Uterus (tissue), 4 donors: ENCODE results near the gene RTN1. TPM values are rescaled to one million over a fixed set of nuclear protein-coding genes. Genes with fewer than 3 reads are reported as not detected.

Experiments
- DNase-seq, 2 donors: peaks; one replicate each; pipeline ENCODE4 v3.0.0-alpha.2; 2019 to 2020
- H3K27ac ChIP-seq, 2 donors: fragments of 200-600 bp; sonication (generic); 1 replicate in 1 of 2; 2 replicates in 1 of 2; pipeline ENCODE4 v1.5.1; 2016 to 2018
- H3K27me3 ChIP-seq, 2 donors: fragments of 200-600 bp; sonication (generic); one replicate each; pipeline ENCODE4 v1.5.1; 2018 to 2019; ENCODE audit warnings: control low read depth in 1 of 2
- H3K36me3 ChIP-seq, 2 donors: fragments of 200-600 bp; sonication (generic); one replicate each; pipeline ENCODE4 v1.5.1; 2019; ENCODE audit warnings: control low read depth in 1 of 2
- H3K4me1 ChIP-seq, 2 donors: fragments of 200-600 bp; sonication (generic); one replicate each; pipeline ENCODE4 v1.5.1; 2018 to 2019; ENCODE audit warnings: control low read depth in 1 of 2
- H3K4me3 ChIP-seq, 2 donors: fragments of 200-600 bp; sonication (generic); 1 replicate in 1 of 2; 2 replicates in 1 of 2; pipeline ENCODE4 v1.5.1; 2018 to 2019; ENCODE audit warnings: mild to moderate bottlenecking in 1 of 2
- H3K9me3 ChIP-seq, 2 donors: fragments of 200-600 bp; sonication (generic); one replicate each; pipeline ENCODE4 v1.5.1; 2019; ENCODE audit warnings: control low read depth in 1 of 2
- POLR2A ChIP-seq, 2 donors: fragments of 450-650 bp; IDR thresholded peaks; one replicate each; pipeline ENCODE4 v1.6.1; 2016; ENCODE audit warnings: antibody characterized with exemption in 2 of 2, mild to moderate bottlenecking in 1 of 2, moderate library complexity in 1 of 2
- intact Hi-C: fragments of 100-400 bp; cut with DNase I; formaldehyde crosslinking; loops from one replicate; pipeline ENCODE4 v1.15.1; 2023; ENCODE audit warnings: low total_unique reads
- total RNA-seq, 4 donors: library from RNA; depleted of rRNA in 3 of 4; stranded (reverse); fragments of >200 nt in 3 of 4; gene quantifications; one replicate each; pipeline versions ENCODE4 v1.1.0 to v1.2.4, GENCODE V29; 2014 to 2023
- TF ChIP-seq, protein P1 (sequence below), 4 experiments: fragments of 200-600 bp in 2 of 4; fragments of 450-650 bp in 2 of 4; sonication (generic) in 2 of 4; IDR thresholded peaks; one replicate each; pipeline ENCODE4 v1.5.1; 2016 to 2019; ENCODE audit warnings: antibody characterized with exemption in 4 of 4, mild to moderate bottlenecking in 2 of 4, moderate library complexity in 1 of 4
- donor health status: DM: yes; HTN: yes; CAD: no.

The RTN1 gene
- total RNA-seq, 4 donors from 2014 or later, result 0.26 to 14.4 (median 7.5) TPM

DNA sequence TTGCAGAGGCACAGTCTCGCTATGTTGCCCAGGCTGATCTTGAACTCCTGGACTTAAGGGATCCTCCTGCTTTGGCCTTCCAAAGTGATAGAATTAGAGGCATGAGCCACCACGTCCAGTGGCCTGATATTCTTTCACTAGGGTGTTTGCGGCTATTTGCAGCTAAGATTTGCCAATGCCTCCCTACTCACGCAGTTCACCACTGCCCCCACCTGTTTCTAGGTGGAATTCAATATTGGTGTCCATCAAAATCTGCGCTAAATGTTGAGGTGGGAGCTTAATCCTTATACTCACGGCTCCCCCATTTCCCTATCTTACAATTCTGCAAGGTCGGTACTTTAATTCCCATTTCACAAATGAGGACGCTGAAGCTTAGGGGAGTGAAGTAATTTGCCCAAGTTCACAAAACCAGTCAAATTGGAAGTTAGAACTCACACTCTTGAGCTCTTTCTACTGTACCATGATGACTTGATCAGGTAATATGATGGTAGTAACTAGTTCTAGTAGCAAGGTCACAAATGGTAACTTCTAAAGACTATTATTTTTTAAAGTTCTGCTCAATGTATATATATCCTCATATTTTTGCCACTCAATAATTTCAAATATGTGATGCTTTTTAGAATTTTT, 27.3 kb upstream of the RTN1 start:
- DNase-seq, result no peak
- H3K27me3 ChIP-seq, result no peaks in the 10 kb centered on the region
- H3K9me3 ChIP-seq, result no peaks in the 10 kb centered on the region
- intact Hi-C loops, result no loop called here
- H3K27ac ChIP-seq, result no peak overlapping the region
- TF ChIP-seq POLR2A (IDR thresholded peaks at IDR 0.05), result no peak
- TF ChIP-seq, protein P1, sequence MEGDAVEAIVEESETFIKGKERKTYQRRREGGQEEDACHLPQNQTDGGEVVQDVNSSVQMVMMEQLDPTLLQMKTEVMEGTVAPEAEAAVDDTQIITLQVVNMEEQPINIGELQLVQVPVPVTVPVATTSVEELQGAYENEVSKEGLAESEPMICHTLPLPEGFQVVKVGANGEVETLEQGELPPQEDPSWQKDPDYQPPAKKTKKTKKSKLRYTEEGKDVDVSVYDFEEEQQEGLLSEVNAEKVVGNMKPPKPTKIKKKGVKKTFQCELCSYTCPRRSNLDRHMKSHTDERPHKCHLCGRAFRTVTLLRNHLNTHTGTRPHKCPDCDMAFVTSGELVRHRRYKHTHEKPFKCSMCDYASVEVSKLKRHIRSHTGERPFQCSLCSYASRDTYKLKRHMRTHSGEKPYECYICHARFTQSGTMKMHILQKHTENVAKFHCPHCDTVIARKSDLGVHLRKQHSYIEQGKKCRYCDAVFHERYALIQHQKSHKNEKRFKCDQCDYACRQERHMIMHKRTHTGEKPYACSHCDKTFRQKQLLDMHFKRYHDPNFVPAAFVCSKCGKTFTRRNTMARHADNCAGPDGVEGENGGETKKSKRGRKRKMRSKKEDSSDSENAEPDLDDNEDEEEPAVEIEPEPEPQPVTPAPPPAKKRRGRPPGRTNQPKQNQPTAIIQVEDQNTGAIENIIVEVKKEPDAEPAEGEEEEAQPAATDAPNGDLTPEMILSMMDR (IDR thresholded peaks at IDR 0.05), result peak in 2 of 4 experiments; percentile 3 to 29
- no peak overlapping the region for H3K4me3 ChIP-seq
- no peaks in the 10 kb centered on the region for H3K36me3 ChIP-seq
- no peaks in the 10 kb centered on the region for H3K4me1 ChIP-seq

DNA sequence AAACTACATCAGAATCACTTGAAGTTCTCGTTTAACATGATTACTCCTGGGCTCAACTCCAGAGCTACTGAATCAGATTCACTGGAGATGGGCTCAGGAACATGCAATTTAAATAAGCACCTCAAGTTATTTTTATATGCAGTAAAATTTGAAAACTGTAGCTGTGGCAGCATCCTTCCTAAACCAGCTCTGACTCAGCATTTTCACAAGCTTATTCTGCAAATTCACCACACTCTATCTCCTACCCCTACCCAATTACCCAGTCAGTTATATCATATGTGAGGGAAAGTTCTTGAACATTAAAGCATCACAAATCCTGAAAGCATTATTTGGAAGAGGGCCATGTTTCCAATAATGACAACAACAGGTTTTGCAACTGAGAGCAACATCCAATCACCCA, 25.1 kb upstream of the RTN1 start:
- no peak for DNase-seq
- Histone ChIP-seq H3K4me3 (no peak overlapping the region), H3K27ac (no peak overlapping the region), H3K36me3 (no peaks in the 10 kb centered on the region), H3K4me1 (no peaks in the 10 kb centered on the region), H3K27me3 (no peaks in the 10 kb centered on the region), H3K9me3 (no peaks in the 10 kb centered on the region)
- TF ChIP-seq POLR2A (IDR thresholded peaks at IDR 0.05), result no peak
- TF ChIP-seq, protein P1 (IDR thresholded peaks at IDR 0.05), result no peak
- intact Hi-C loops, result no loop called here

DNA sequence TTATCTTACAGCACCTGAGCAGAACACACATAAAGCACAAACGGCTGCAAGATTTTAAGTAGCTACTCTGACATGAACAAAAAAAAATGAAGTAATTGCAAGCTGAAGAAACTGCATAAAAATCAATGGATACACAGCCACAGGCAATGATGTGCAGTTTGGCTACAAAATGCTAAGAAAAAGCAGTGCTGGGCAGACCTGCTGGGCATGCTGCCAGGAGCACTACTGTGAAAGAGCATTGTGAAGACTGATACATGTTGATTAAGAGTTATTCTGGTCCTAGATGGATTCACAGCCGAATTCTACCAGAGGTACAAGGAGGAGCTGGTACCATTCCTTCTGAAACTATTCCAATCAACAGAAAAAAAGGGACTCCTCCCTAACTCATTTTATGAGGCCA, 20.1 kb upstream of the RTN1 start:
- Histone ChIP-seq H3K4me1 (no peaks in the 10 kb centered on the region), H3K36me3 (no peaks in the 10 kb centered on the region), H3K9me3 (no peaks in the 10 kb centered on the region), H3K27ac (no peak overlapping the region), H3K4me3 (no peak overlapping the region), H3K27me3 (no peaks in the 10 kb centered on the region)
- intact Hi-C loops, result no loop called here
- TF ChIP-seq, protein P1 (IDR thresholded peaks at IDR 0.05), result no peak
- no peak for TF ChIP-seq POLR2A (IDR thresholded peaks at IDR 0.05)
- no peak for DNase-seq

DNA sequence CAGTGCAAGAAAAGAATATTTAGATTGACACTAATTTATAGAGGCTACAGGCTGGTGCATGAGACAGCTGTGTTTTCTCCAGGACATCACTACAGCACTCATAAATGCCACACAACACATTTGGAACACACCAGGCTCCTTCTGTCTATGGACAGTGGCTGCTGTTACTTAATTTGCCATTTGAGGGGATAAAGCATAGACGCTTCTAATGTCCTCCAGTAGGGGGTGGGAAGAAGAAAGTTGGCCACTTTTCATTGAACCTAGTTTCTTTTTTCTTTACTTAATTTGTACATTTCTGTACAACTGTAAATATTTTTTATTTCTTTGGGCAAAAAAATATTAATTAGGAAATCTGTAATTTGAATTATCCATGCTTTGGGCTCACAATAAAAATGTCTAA, 12.4 kb upstream of the RTN1 start:
- Histone ChIP-seq H3K4me3 (no peak overlapping the region), H3K27ac (no peak overlapping the region), H3K4me1 (no peaks in the 10 kb centered on the region), H3K27me3 (no peaks in the 10 kb centered on the region), H3K36me3 (no peaks in the 10 kb centered on the region), H3K9me3 (no peaks in the 10 kb centered on the region)
- no peak for DNase-seq
- intact Hi-C loops, result no loop called here
- no peak for TF ChIP-seq POLR2A (IDR thresholded peaks at IDR 0.05)
- TF ChIP-seq, protein P1 (IDR thresholded peaks at IDR 0.05), result no peak

DNA sequence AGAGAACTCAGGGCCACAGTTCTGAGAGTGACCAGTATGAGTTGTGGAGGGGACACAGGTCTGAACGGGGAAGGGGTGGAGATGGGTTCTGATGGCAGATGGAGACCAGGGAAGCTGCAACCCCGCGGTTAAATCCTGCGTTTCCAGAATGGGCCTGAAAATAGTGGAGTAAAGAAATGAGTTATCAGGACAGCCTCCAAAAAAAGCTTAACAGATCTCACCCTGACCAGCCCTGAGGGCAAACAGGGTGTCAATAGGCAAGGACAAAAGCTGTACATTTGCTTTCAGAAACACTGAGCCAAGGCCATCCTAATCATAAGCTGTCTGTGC, 555 bp upstream of the RTN1 start:
- TF ChIP-seq, protein P1 (IDR thresholded peaks at IDR 0.05), result no peak
- TF ChIP-seq POLR2A (IDR thresholded peaks at IDR 0.05), result no peak
- H3K27me3 ChIP-seq, result peaks cover 0 to 4% of the 10 kb centered on the region in 2 donors
- H3K4me3 ChIP-seq, result peak overlapping the region in 1 of 2 donors; percentile 30
- H3K36me3 ChIP-seq, result no peaks in the 10 kb centered on the region
- H3K27ac ChIP-seq, result no peak overlapping the region
- no peaks in the 10 kb centered on the region for H3K4me1 ChIP-seq
- no peaks in the 10 kb centered on the region for H3K9me3 ChIP-seq
- no peak for DNase-seq
- intact Hi-C loops, result no loop called here
